ENCODE data around the gene LRMDA.

LRMDA gene

DNA sequence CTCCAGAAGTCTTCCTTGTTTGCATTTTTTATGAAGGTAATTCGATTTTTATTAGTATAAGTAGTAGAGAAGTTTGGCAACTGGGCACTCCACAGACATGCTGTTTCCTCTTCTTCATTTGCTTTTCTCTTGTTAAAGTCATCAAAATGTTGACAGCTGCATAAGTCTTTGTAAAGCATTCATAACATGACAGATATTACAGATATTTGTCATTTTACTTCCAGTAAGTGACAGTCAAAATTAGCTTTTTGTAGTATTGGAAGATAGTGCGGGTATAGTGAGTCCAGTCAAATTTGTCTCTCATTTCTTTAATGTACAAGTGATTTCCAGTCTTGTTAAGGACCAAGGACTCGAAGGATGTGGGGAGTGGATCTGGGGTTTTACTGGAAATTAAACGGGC is 247.1 kb downstream of the LRMDA start:
- TF ChIP-seq, protein P1, sequence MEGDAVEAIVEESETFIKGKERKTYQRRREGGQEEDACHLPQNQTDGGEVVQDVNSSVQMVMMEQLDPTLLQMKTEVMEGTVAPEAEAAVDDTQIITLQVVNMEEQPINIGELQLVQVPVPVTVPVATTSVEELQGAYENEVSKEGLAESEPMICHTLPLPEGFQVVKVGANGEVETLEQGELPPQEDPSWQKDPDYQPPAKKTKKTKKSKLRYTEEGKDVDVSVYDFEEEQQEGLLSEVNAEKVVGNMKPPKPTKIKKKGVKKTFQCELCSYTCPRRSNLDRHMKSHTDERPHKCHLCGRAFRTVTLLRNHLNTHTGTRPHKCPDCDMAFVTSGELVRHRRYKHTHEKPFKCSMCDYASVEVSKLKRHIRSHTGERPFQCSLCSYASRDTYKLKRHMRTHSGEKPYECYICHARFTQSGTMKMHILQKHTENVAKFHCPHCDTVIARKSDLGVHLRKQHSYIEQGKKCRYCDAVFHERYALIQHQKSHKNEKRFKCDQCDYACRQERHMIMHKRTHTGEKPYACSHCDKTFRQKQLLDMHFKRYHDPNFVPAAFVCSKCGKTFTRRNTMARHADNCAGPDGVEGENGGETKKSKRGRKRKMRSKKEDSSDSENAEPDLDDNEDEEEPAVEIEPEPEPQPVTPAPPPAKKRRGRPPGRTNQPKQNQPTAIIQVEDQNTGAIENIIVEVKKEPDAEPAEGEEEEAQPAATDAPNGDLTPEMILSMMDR (IDR thresholded peaks at IDR 0.05; ENCODE audit: control insufficient read depth, extremely low read depth, insufficient read depth) = no peak
- peak; percentile 66 for DNase-seq (ENCODE audit: low read depth)
- no peak overlapping the region for H3K4me3 ChIP-seq (ENCODE audit: low read depth, low read length)

DNA sequence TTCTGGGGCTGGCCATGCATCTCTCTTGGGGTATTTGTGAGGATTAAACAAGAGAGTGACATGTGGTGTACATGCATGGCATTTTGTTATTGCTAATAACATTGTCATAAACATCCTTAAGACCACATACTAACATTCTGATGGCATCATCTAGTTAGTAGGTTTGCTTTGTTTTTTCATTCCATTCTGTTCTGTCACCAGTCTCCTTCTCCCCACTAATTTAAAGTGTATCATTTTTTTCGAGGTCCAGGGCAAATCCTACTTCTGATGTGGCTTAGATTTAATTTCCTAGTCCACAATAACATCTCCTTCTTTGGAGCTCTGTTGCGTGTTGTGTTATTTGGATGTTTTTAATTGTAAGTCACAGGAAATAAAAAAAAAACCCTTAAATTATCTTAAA is 248.1 kb downstream of the LRMDA start:
- TF ChIP-seq, protein P1 (IDR thresholded peaks at IDR 0.05; ENCODE audit: control insufficient read depth, extremely low read depth, insufficient read depth) = no peak
- no peak for DNase-seq (ENCODE audit: low read depth)
- H3K4me3 ChIP-seq (ENCODE audit: low read depth, low read length) = no peak overlapping the region

DNA sequence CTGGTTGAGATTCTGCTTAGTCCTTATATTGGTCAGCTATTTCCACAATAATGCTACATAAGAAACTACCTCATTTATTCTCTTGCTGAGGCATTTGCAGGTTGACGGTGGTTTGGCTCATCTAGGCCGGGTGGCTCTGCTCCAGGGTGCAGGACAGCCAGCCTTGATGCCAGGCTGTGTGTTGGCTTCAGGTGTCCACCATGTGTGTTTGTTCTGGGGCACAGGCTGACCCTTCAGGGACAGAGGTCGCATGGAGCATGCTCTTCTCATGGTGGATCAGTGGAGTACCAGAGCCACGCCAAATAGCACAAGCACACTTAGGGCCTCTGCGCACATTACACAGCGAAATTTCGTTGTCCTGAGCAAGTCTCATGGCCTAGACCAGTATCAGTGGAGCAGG is 249.9 kb downstream of the LRMDA start:
- no peak for DNase-seq (ENCODE audit: low read depth)
- no peak overlapping the region for H3K4me3 ChIP-seq (ENCODE audit: low read depth, low read length)
- TF ChIP-seq, protein P1 (IDR thresholded peaks at IDR 0.05; ENCODE audit: control insufficient read depth, extremely low read depth, insufficient read depth) = no peak

DNA sequence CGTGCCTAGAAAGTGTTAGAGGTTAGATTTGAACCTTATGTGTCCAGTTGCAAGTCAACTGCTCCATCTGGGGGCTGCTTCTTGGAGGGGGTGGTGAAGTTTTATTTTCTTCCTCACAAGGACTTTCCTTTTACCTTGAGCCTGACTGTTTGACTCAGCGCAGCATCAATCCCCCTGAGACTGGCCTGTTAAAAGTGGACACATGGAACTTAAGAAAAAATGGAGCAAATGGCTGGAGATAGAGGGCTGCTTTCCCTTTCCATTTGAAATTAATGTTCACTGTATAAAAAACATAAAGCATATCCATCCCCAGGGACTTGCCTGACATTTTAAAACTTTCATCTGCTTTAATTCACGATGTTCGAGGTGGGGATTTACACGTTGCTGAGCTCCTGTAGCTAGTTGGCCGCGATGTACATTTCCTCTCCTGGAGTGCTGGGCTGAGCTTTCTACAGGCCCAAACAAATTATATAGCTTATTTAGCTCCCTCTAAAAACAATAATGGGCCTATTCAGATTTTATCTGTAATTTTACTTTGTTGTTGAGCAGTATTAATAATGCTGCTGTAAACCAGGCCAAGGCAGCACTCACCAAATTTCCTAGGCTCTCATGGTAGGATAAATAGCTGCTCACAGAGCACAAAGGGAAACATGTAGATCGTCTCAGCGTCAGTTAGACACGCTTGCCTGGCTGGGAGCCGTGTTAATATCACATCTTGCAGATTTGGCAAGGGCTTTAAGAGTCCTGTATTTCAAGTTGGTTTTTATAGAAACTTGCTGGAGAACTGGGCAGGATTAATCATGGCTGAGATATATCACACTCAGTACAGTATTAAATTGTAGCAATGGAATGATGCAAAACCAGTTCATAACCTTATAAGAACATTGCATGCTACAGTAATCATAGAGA is 251.5 kb downstream of the LRMDA start:
- no peak overlapping the region for H3K4me3 ChIP-seq (ENCODE audit: low read depth, low read length)
- TF ChIP-seq, protein P1 (IDR thresholded peaks at IDR 0.05; ENCODE audit: control insufficient read depth, extremely low read depth, insufficient read depth) = no peak
- peak; percentile 81 for DNase-seq (ENCODE audit: low read depth)

DNA sequence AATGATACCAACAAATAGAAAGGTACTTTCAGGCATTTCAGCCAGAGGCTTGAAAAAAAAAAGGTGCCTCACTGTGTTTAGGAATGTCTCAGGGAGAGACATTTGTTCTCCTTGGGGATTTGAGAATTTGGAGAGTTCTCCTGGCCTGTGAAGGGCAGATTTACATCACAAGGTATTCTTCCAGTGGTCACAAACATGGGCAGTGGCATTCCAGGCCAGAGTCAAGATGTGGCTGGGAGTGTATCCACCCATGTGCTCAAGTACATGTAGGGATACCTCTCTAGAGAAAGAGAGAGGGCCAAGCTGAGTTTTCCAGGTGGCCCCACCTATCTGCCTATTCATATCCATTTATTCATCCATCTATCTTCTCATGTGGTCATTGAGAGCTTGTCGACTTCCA is 253.8 kb downstream of the LRMDA start:
- no peak for DNase-seq (ENCODE audit: low read depth)
- no peak overlapping the region for H3K4me3 ChIP-seq (ENCODE audit: low read depth, low read length)
- TF ChIP-seq, protein P1 (IDR thresholded peaks at IDR 0.05; ENCODE audit: control insufficient read depth, extremely low read depth, insufficient read depth) = no peak

DNA sequence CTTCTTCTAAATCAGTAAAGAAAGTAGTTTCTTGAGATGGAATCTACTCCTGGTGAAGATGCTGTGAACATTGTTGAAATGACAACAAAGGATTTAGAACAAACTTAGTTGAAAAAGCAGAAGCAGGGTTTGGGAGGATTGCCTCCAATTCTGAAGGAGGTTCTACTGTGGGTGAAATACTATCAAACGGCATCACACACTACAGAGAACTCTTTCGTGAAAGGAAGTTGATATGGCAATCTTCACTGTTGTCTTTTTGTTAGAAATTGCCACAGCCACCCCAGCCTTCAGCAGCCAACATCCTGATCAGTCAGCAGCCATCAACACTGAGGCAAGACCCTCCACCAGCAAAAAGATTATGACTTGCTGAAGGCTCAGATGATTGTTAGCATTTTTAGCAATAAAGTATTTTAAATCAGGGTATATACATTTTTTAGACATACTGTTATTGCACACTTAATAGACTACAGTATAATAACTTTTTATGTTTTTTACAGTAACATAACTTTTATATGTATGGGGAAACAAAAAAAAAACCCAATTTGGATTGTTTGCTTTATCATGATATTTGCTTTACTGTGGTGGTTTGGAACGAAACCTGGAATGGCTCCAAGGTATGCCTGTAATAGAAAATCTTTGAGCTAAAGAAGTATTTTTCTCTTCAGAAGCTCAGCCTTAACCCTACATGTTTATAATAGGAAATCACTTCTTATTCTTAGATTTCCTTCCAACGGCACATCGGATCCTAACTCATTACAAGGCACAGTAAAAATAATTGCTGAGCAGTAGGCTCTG is 257.3 kb downstream of the LRMDA start:
- no peak for DNase-seq (ENCODE audit: low read depth)
- no peak overlapping the region for H3K4me3 ChIP-seq (ENCODE audit: low read depth, low read length)
- TF ChIP-seq, protein P1 (IDR thresholded peaks at IDR 0.05; ENCODE audit: control insufficient read depth, extremely low read depth, insufficient read depth) = no peak

Data from LNCaP clone FGC (cell line).